Gastrocnemius medialis (tissue), 4 donors: Measurements from ENCODE around the gene KRAS. TPM values are rescaled to one million over a fixed set of nuclear protein-coding genes. Genes with fewer than 3 reads are reported as not detected.

Source experiments
- ATAC-seq, 2 donors: fragments of 150-250 bp; one replicate each; pipeline ENCODE4 v1.9.1; 2016
- DNase-seq, 2 donors: peaks; one replicate each; pipeline ENCODE4 v3.0.0-alpha.2; 2019
- H3K27ac ChIP-seq, 4 donors: fragments of 200-600 bp; sonication (generic); 1 replicate in 1 of 4; 2 replicates in 3 of 4; pipeline ENCODE4 v1.5.1; 2016 to 2018; ENCODE audit warnings: mild to moderate bottlenecking in 2 of 4, moderate library complexity in 1 of 4
- H3K27me3 ChIP-seq, 3 donors: fragments of 200-600 bp; sonication (generic) in 2 of 3; 1 replicate in 1 of 3; 2 replicates in 2 of 3; pipeline versions ENCODE4 v1.5.1 to v1.6.0; 2016 to 2019; ENCODE audit warnings: mild to moderate bottlenecking in 1 of 3, moderate library complexity in 1 of 3
- H3K36me3 ChIP-seq, 2 donors: fragments of 200-600 bp; sonication (generic) in 1 of 2; one replicate each; pipeline ENCODE4 v1.5.1; 2017 to 2018
- H3K4me1 ChIP-seq, 2 donors: fragments of 200-600 bp; sonication (generic) in 1 of 2; one replicate each; pipeline ENCODE4 v1.5.1; 2016 to 2017; ENCODE audit warnings: mild to moderate bottlenecking in 2 of 2
- H3K4me3 ChIP-seq, 4 donors: fragments of 200-600 bp; sonication (generic) in 3 of 4; 1 replicate in 1 of 4; 2 replicates in 3 of 4; pipeline ENCODE4 v1.5.1; 2016 to 2019; ENCODE audit warnings: mild to moderate bottlenecking in 2 of 4
- H3K9me3 ChIP-seq, 3 donors: fragments of 200-600 bp; sonication (generic) in 2 of 3; 1 replicate in 1 of 3; 2 replicates in 2 of 3; pipeline ENCODE4 v1.5.1; 2016 to 2019
- CTCF ChIP-seq, 5 experiments: fragments of 450-650 bp in 3 of 5; fragments of 200-600 bp in 2 of 5; sonication (generic) in 2 of 5; IDR thresholded peaks in 4 of 5; conservative IDR thresholded peaks in 1 of 5; 1 replicate in 4 of 5; 2 replicates in 1 of 5; pipeline ENCODE4 v1.5.1; 2016 to 2019; ENCODE audit warnings: antibody characterized with exemption in 5 of 5, mild to moderate bottlenecking in 3 of 5, moderate library complexity in 3 of 5
- POLR2A ChIP-seq, 2 donors: fragments of 450-650 bp; IDR thresholded peaks; one replicate each; pipeline ENCODE4 v1.6.1; 2017; ENCODE audit warnings: antibody characterized with exemption in 2 of 2, mild to moderate bottlenecking in 2 of 2, moderate library complexity in 2 of 2
- in situ Hi-C, 4 donors: fragments of 200-750 bp; cut with MboI; loops; one replicate each; pipeline versions ENCODE4 v1.15.0 to v1.8.0; 2017; ENCODE audit warnings: low sequenced_read_pairs in 4 of 4
- intact Hi-C: fragments of 100-400 bp; cut with DNase I; formaldehyde crosslinking; loops from one replicate; pipeline ENCODE4 v1.15.1; 2023; ENCODE audit warnings: low total_unique reads
- total RNA-seq, 4 donors: library from RNA; depleted of rRNA; stranded (reverse); fragments of >200 nt; gene quantifications; one replicate each; pipeline versions ENCODE4 v1.1.0 to v1.2.3, GENCODE V29; 2016

Gene KRAS
- total RNA-seq, 4 donors from 2014 or later = 7.0 to 9.5 (median 8.0) TPM

DNA sequence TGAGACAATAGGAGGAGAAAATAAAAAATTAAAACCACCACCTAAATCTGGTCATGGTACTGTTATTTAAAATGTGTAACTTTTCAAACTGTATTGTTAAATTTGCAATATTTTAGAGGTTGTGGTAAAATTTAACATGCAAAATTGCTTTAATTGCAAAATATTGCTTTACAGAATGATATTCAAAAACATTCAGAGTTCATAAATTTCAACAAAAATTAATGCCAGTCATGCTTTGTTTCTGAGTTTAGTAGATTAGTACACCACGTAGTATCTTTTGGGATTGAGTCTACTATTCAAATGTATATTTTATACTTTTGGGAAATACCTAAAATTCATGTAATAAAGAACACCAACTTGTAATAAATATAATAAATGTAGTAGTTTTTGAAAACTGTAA is 37.4 kb downstream of the KRAS start:
- no peak for TF ChIP-seq CTCF (IDR thresholded peaks at IDR 0.05 in 4 of 5, conservative IDR thresholded peaks at IDR 0.05 in 1 of 5)
- TF ChIP-seq POLR2A (IDR thresholded peaks at IDR 0.05) = no peak
- H3K36me3 ChIP-seq = peaks cover 0 to 8% of the 10 kb centered on the region in 2 donors
- ATAC-seq = no peak
- no peak overlapping the region for H3K27ac ChIP-seq
- H3K4me1 ChIP-seq = no peaks in the 10 kb centered on the region
- H3K4me3 ChIP-seq = no peak overlapping the region
- no peaks in the 10 kb centered on the region for H3K27me3 ChIP-seq
- in situ Hi-C loops = no loop called here
- DNase-seq = no peak
- intact Hi-C loops = no loop called here
- no peaks in the 10 kb centered on the region for H3K9me3 ChIP-seq

DNA sequence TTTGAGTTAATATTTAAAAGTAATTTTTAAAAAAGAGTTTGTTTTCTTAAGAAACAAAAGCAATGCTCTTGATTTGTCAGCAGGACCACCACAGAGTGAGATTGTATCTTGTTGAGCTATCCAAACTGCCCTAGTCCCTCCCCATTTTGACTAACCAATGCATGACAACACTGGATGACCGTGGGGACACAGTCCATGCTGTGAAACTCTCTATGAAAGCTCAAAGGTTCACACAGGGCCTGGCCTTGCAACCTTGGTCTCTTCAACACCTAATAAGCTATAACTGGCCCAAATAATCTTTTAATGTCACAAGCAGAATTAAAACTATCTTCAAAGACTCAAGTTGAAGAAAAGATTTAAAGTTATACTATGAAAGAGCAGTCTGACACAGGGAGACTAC is 42.2 kb downstream of the KRAS start:
- Histone ChIP-seq H3K27me3 (no peaks in the 10 kb centered on the region), H3K27ac (no peak overlapping the region), H3K4me3 (no peak overlapping the region), H3K36me3 (peaks cover 0 to 30% of the 10 kb centered on the region in 2 donors), H3K4me1 (no peaks in the 10 kb centered on the region), H3K9me3 (no peaks in the 10 kb centered on the region)
- no peak for DNase-seq
- intact Hi-C loops (no loop called here), in situ Hi-C loops (no loop called here)
- no peak for ATAC-seq
- TF ChIP-seq POLR2A (IDR thresholded peaks at IDR 0.05) (no peak), CTCF (IDR thresholded peaks at IDR 0.05 in 4 of 5, conservative IDR thresholded peaks at IDR 0.05 in 1 of 5) (no peak)

GRCh38 chr12:25207846-25208245 is 42.9 kb downstream of the KRAS start:
- H3K27ac ChIP-seq = no peak overlapping the region
- DNase-seq = no peak
- no peaks in the 10 kb centered on the region for H3K9me3 ChIP-seq
- H3K36me3 ChIP-seq = peaks cover 0 to 30% of the 10 kb centered on the region in 2 donors
- no peaks in the 10 kb centered on the region for H3K4me1 ChIP-seq
- in situ Hi-C loops (no loop called here), intact Hi-C loops (no loop called here)
- TF ChIP-seq POLR2A (IDR thresholded peaks at IDR 0.05) = no peak
- TF ChIP-seq CTCF (IDR thresholded peaks at IDR 0.05 in 4 of 5, conservative IDR thresholded peaks at IDR 0.05 in 1 of 5) = no peak
- ATAC-seq = no peak
- H3K27me3 ChIP-seq = no peaks in the 10 kb centered on the region
- no peak overlapping the region for H3K4me3 ChIP-seq

DNA sequence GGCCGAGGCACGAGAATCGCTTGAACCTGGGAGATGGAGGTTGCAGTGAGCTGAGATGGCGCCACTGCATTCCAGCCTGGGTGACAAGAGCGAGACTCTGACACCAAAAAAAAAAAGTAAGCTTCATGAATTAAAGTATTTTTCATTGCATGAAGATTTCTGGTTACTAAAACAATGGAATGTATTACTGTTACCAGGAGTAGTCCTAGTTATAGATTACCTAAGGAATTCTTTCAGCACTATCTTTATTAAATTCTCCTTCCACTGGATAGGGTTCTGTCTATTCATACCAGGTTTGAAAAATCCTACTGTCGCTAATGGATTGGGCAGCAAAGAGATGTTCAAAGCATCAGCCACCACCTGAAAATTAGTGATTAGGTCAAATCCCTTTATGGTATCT is 43.3 kb downstream of the KRAS start:
- intact Hi-C loops = no loop called here
- in situ Hi-C loops = no loop called here
- H3K27me3 ChIP-seq = no peaks in the 10 kb centered on the region
- H3K9me3 ChIP-seq = no peaks in the 10 kb centered on the region
- DNase-seq (no peak), ATAC-seq (no peak)
- TF ChIP-seq CTCF (IDR thresholded peaks at IDR 0.05 in 4 of 5, conservative IDR thresholded peaks at IDR 0.05 in 1 of 5) (no peak), POLR2A (IDR thresholded peaks at IDR 0.05) (no peak)
- H3K36me3 ChIP-seq = peaks cover 0 to 30% of the 10 kb centered on the region in 2 donors
- no peaks in the 10 kb centered on the region for H3K4me1 ChIP-seq
- H3K4me3 ChIP-seq = no peak overlapping the region
- H3K27ac ChIP-seq = no peak overlapping the region

GRCh38 chr12:25202137-25202536 is 48.6 kb downstream of the KRAS start:
- Histone ChIP-seq H3K27me3 (no peaks in the 10 kb centered on the region), H3K36me3 (peaks cover 0 to 15% of the 10 kb centered on the region in 2 donors), H3K4me1 (peaks cover 5 to 12% of the 10 kb centered on the region in 2 donors), H3K4me3 (no peak overlapping the region), H3K27ac (no peak overlapping the region), H3K9me3 (no peaks in the 10 kb centered on the region)
- ATAC-seq (no peak), DNase-seq (no peak)
- in situ Hi-C loops (loop anchor here in 1 of 4 donors (5.0 kb wide), 1 partner anchor 45 kb away; no protein-coding TSS in a partner anchor), intact Hi-C loops (no loop called here)
- TF ChIP-seq POLR2A (IDR thresholded peaks at IDR 0.05) = no peak
- no peak for TF ChIP-seq CTCF (IDR thresholded peaks at IDR 0.05 in 4 of 5, conservative IDR thresholded peaks at IDR 0.05 in 1 of 5)
